Measurements from ENCODE around the gene HSD17B12. TPM values are rescaled to one million over a fixed set of nuclear protein-coding genes. Genes with fewer than 3 reads are reported as not detected.

The HSD17B12 gene
- 10 to 100 TPM; 17.9 to 25.6 (median 23.8) TPM for total RNA-seq
- 19.6 TPM for total RNA-seq (2013)
- 9.3 to 56.8 (median 18.8) reads per million in 29 experiments for total RNA-seq

GRCh38 chr11:43680521-43681400, at the start of gene HSD17B12:
Gene HSD17B12, plus strand, starts transcription at chr11:43680738. Its CDS starts 90 bp downstream, at chr11:43680828.
- no peaks in the 10 kb centered on the region for H3K27me3 ChIP-seq (replicated peaks in 1 of 2; ENCODE audit: control insufficient read depth in 2 of 2, extremely low read depth in 1 of 2, insufficient read depth in 2 of 2, low read length in 1 of 2)
- ChIA-PET POLR2A (interaction anchor here (0.6 to 1.2 kb wide), 5 partner anchors 9 to 369 kb away, joined by 3 to 5 read pairs (median 3); partner anchors contain the start of gene TTC17 (in 1 of the 2)), CTCF (interaction anchor here (0.6 to 1.3 kb wide), 3 partner anchors 90 to 369 kb away, joined by 3 to 10 read pairs (median 4); partner anchors contain the start of gene API5 (in 1 of the 2))
- Mint-ChIP-seq H3K36me3 (peaks cover 22% of the 10 kb centered on the region), H3K27me3 (no peaks in the 10 kb centered on the region), H3K27ac (peak within 1 kb of the TSS; percentile 91 to 92), H3K4me3 (peak within 1 kb of the TSS; percentile 86 to 96 (median 91)), H3K9me3 (no peaks in the 10 kb centered on the region), H3K4me1 (peaks cover 41 to 49% (median 44%) of the 10 kb centered on the region in 3 donors)
- peaks cover 0 to 2% of the 10 kb centered on the region in 2 donors for H3K36me3 ChIP-seq (ENCODE audit: control insufficient read depth in 2 of 2, extremely low read depth in 1 of 2, insufficient read depth in 1 of 2, low read length in 1 of 2)
- 1% methylated on average over 53 of the region's 62 CpGs for WGBS (ENCODE audit: insufficient coverage)
- H3K27ac ChIP-seq (ENCODE audit: low read length): peak within 1 kb of the TSS; percentile 90
- H3K4me1 ChIP-seq (ENCODE audit: control insufficient read depth in 1 of 2, extremely low read depth in 1 of 2, insufficient read depth in 2 of 2, low read length in 2 of 2): peaks cover 7 to 18% of the 10 kb centered on the region in 2 experiments
- peak within 1 kb of the TSS; percentile 79 to 91 for H3K4me3 ChIP-seq (ENCODE audit: control insufficient read depth in 1 of 2, extremely low read depth in 1 of 2, low read length in 1 of 2)
- DNase-seq: peak; percentile 94 to 100 (median 99)
- ATAC-seq (replicated peaks in 1 of 4): peak; percentile 93 to 98 (median 96)
- no peaks in the 10 kb centered on the region for H3K9me3 ChIP-seq

- Histone ChIP-seq H3K36me3 (ENCODE audit: control insufficient read depth in 2 of 2, extremely low read depth in 1 of 2, insufficient read depth in 1 of 2, low read length in 1 of 2) (no peaks in the 10 kb centered on the region), H3K27ac (ENCODE audit: low read length) (no peak overlapping the region), H3K9me3 (no peaks in the 10 kb centered on the region), H3K4me1 (ENCODE audit: control insufficient read depth in 1 of 2, extremely low read depth in 1 of 2, insufficient read depth in 2 of 2, low read length in 2 of 2) (no peaks in the 10 kb centered on the region), H3K27me3 (replicated peaks in 1 of 2; ENCODE audit: control insufficient read depth in 2 of 2, extremely low read depth in 1 of 2, insufficient read depth in 2 of 2, low read length in 1 of 2) (peaks cover 11 to 18% of the 10 kb centered on the region in 2 experiments), H3K4me3 (ENCODE audit: control insufficient read depth in 1 of 2, extremely low read depth in 1 of 2, low read length in 1 of 2) (no peak overlapping the region)
- no peaks in the 10 kb centered on the region for H3K9me3 Mint-ChIP-seq
- ATAC-seq (replicated peaks in 1 of 4): no peak
- POLR2A ChIA-PET: no interaction called here
- H3K27me3 Mint-ChIP-seq: peaks cover 56 to 61% of the 10 kb centered on the region in 2 donors
- no peaks in the 10 kb centered on the region for H3K36me3 Mint-ChIP-seq
- no peak overlapping the region for H3K27ac Mint-ChIP-seq
- no CpG with 5 or more reads among the region's 14 CpGs for WGBS (ENCODE audit: insufficient coverage)
- no peak for DNase-seq
- CTCF ChIA-PET: interaction anchor here in 1 of 2 donors (0.7 kb wide), 1 partner anchor 194 kb away, joined by 3 read pairs; no protein-coding TSS in a partner anchor
- no peak overlapping the region for H3K4me3 Mint-ChIP-seq
- H3K4me1 Mint-ChIP-seq: no peaks in the 10 kb centered on the region
Observed at GRCh38 chr11:43631732-43632131, 48.8 kb upstream of the HSD17B12 start.

GRCh38 chr11:43632181-43632580, 48.4 kb upstream of the HSD17B12 start:
- ChIA-PET CTCF (interaction anchor here in 1 of 2 donors (0.7 kb wide), 1 partner anchor 193 kb away, joined by 3 read pairs; no protein-coding TSS in a partner anchor), POLR2A (no interaction called here)
- WGBS (ENCODE audit: insufficient coverage): 17% methylated on average over 1 of the region's 3 CpGs
- Mint-ChIP-seq H3K4me3 (no peak overlapping the region), H3K27me3 (peaks cover 57 to 64% of the 10 kb centered on the region in 2 donors), H3K9me3 (no peaks in the 10 kb centered on the region), H3K36me3 (no peaks in the 10 kb centered on the region), H3K4me1 (no peaks in the 10 kb centered on the region), H3K27ac (no peak overlapping the region)
- H3K4me3 ChIP-seq (ENCODE audit: control insufficient read depth in 1 of 2, extremely low read depth in 1 of 2, low read length in 1 of 2): no peak overlapping the region
- H3K9me3 ChIP-seq: no peaks in the 10 kb centered on the region
- no peaks in the 10 kb centered on the region for H3K4me1 ChIP-seq (ENCODE audit: control insufficient read depth in 1 of 2, extremely low read depth in 1 of 2, insufficient read depth in 2 of 2, low read length in 2 of 2)
- ATAC-seq (replicated peaks in 1 of 4): no peak
- no peak for DNase-seq
- no peaks in the 10 kb centered on the region for H3K36me3 ChIP-seq (ENCODE audit: control insufficient read depth in 2 of 2, extremely low read depth in 1 of 2, insufficient read depth in 1 of 2, low read length in 1 of 2)
- peaks cover 12 to 18% of the 10 kb centered on the region in 2 experiments for H3K27me3 ChIP-seq (replicated peaks in 1 of 2; ENCODE audit: control insufficient read depth in 2 of 2, extremely low read depth in 1 of 2, insufficient read depth in 2 of 2, low read length in 1 of 2)
- H3K27ac ChIP-seq (ENCODE audit: low read length): no peak overlapping the region

GRCh38 chr11:43638717-43639116, 41.8 kb upstream of the HSD17B12 start:
- peaks cover 2 to 4% (median 3%) of the 10 kb centered on the region in 3 donors for H3K4me1 Mint-ChIP-seq
- peaks cover 41 to 53% of the 10 kb centered on the region in 2 donors for H3K27me3 Mint-ChIP-seq
- Histone ChIP-seq H3K36me3 (ENCODE audit: control insufficient read depth in 2 of 2, extremely low read depth in 1 of 2, insufficient read depth in 1 of 2, low read length in 1 of 2) (no peaks in the 10 kb centered on the region), H3K4me3 (ENCODE audit: control insufficient read depth in 1 of 2, extremely low read depth in 1 of 2, low read length in 1 of 2) (no peak overlapping the region), H3K27me3 (replicated peaks in 1 of 2; ENCODE audit: control insufficient read depth in 2 of 2, extremely low read depth in 1 of 2, insufficient read depth in 2 of 2, low read length in 1 of 2) (peaks cover 4 to 13% of the 10 kb centered on the region in 2 experiments), H3K27ac (ENCODE audit: low read length) (no peak overlapping the region), H3K4me1 (ENCODE audit: control insufficient read depth in 1 of 2, extremely low read depth in 1 of 2, insufficient read depth in 2 of 2, low read length in 2 of 2) (no peaks in the 10 kb centered on the region), H3K9me3 (no peaks in the 10 kb centered on the region)
- WGBS (ENCODE audit: insufficient coverage): no CpG with 5 or more reads among the region's 3 CpGs
- ChIA-PET POLR2A (no interaction called here), CTCF (no interaction called here)
- ATAC-seq (replicated peaks in 1 of 4): no peak
- no peaks in the 10 kb centered on the region for H3K36me3 Mint-ChIP-seq
- no peaks in the 10 kb centered on the region for H3K9me3 Mint-ChIP-seq
- H3K27ac Mint-ChIP-seq: no peak overlapping the region
- no peak overlapping the region for H3K4me3 Mint-ChIP-seq
- no peak for DNase-seq

GRCh38 chr11:43639224-43639623, 41.3 kb upstream of the HSD17B12 start:
- peaks cover 2 to 13% of the 10 kb centered on the region in 2 experiments for H3K27me3 ChIP-seq (replicated peaks in 1 of 2; ENCODE audit: control insufficient read depth in 2 of 2, extremely low read depth in 1 of 2, insufficient read depth in 2 of 2, low read length in 1 of 2)
- H3K27ac Mint-ChIP-seq: no peak overlapping the region
- H3K9me3 Mint-ChIP-seq: no peaks in the 10 kb centered on the region
- no peak overlapping the region for H3K4me3 ChIP-seq (ENCODE audit: control insufficient read depth in 1 of 2, extremely low read depth in 1 of 2, low read length in 1 of 2)
- H3K27ac ChIP-seq (ENCODE audit: low read length): no peak overlapping the region
- WGBS (ENCODE audit: insufficient coverage): 75% methylated on average over 2 of the region's 3 CpGs
- ChIA-PET POLR2A (interaction anchor here in 1 of 2 donors (0.7 kb wide), 1 partner anchor 15 kb away, joined by 3 read pairs; no protein-coding TSS in a partner anchor), CTCF (no interaction called here)
- ATAC-seq (replicated peaks in 1 of 4): no peak
- H3K27me3 Mint-ChIP-seq: peaks cover 40 to 50% of the 10 kb centered on the region in 2 donors
- no peaks in the 10 kb centered on the region for H3K9me3 ChIP-seq
- H3K4me3 Mint-ChIP-seq: no peak overlapping the region
- no peak for DNase-seq
- H3K36me3 Mint-ChIP-seq: no peaks in the 10 kb centered on the region
- peaks cover 0 to 3% of the 10 kb centered on the region in 2 experiments for H3K4me1 ChIP-seq (ENCODE audit: control insufficient read depth in 1 of 2, extremely low read depth in 1 of 2, insufficient read depth in 2 of 2, low read length in 2 of 2)
- H3K36me3 ChIP-seq (ENCODE audit: control insufficient read depth in 2 of 2, extremely low read depth in 1 of 2, insufficient read depth in 1 of 2, low read length in 1 of 2): no peaks in the 10 kb centered on the region
- H3K4me1 Mint-ChIP-seq: peaks cover 7 to 9% (median 8%) of the 10 kb centered on the region in 3 donors

- ChIA-PET CTCF (no interaction called here), POLR2A (interaction anchor here in 1 of 2 donors (0.7 kb wide), 1 partner anchor 16 kb away, joined by 3 read pairs; no protein-coding TSS in a partner anchor)
- H3K27me3 Mint-ChIP-seq: peaks cover 33 to 43% of the 10 kb centered on the region in 2 donors
- Histone ChIP-seq H3K4me3 (ENCODE audit: control insufficient read depth in 1 of 2, extremely low read depth in 1 of 2, low read length in 1 of 2) (no peak overlapping the region), H3K27ac (ENCODE audit: low read length) (no peak overlapping the region), H3K9me3 (no peaks in the 10 kb centered on the region), H3K27me3 (replicated peaks in 1 of 2; ENCODE audit: control insufficient read depth in 2 of 2, extremely low read depth in 1 of 2, insufficient read depth in 2 of 2, low read length in 1 of 2) (peaks cover 2 to 13% of the 10 kb centered on the region in 2 experiments), H3K36me3 (ENCODE audit: control insufficient read depth in 2 of 2, extremely low read depth in 1 of 2, insufficient read depth in 1 of 2, low read length in 1 of 2) (no peaks in the 10 kb centered on the region), H3K4me1 (ENCODE audit: control insufficient read depth in 1 of 2, extremely low read depth in 1 of 2, insufficient read depth in 2 of 2, low read length in 2 of 2) (peaks cover 5 to 10% of the 10 kb centered on the region in 2 experiments)
- H3K9me3 Mint-ChIP-seq: no peaks in the 10 kb centered on the region
- H3K27ac Mint-ChIP-seq: no peak overlapping the region
- H3K4me1 Mint-ChIP-seq: peaks cover 13 to 16% (median 13%) of the 10 kb centered on the region in 3 donors
- ATAC-seq (replicated peaks in 1 of 4) (no peak), DNase-seq (no peak)
- H3K36me3 Mint-ChIP-seq: no peaks in the 10 kb centered on the region
- no peak overlapping the region for H3K4me3 Mint-ChIP-seq
- 80% methylated on average over 1 of the region's 3 CpGs for WGBS (ENCODE audit: insufficient coverage)
Observed at GRCh38 chr11:43639920-43640319, 40.6 kb upstream of the HSD17B12 start.
